ENCODE data around the gene ZFP92.
A peak's percentile ranks its signal among the peaks of the same experiment; 100 is the strongest.

ZFP92 gene

GRCh38 chrX:153456704-153457103 lies 45.4 kb downstream of the ZFP92 start:
- FAIRE-seq, result no peak
- no peak for TF ChIP-seq SPI1 (IDR thresholded peaks at IDR 0.05; ENCODE audit: low read depth, low read length)
- TF ChIP-seq PAX5 (IDR thresholded peaks at IDR 0.05; ENCODE audit: insufficient read depth, low read length, severe bottlenecking), result no peak
- TF ChIP-seq POU2F2 (IDR thresholded peaks at IDR 0.05; ENCODE audit: low read depth, low read length), result no peak
- TF ChIP-seq POLR2A (IDR thresholded peaks at IDR 0.05; ENCODE audit: low read depth, low read length), result no peak
- no peak for TF ChIP-seq POLR2AphosphoS5 (IDR thresholded peaks at IDR 0.05; ENCODE audit: low read depth, low read length)
- no peak for TF ChIP-seq TAF1 (IDR thresholded peaks at IDR 0.05; ENCODE audit: low read depth, low read length)
- DNase-seq (ENCODE audit: insufficient read length, low spot score), result no peak

GRCh38 chrX:153457136-153457825 lies 46.0 kb downstream of the ZFP92 start:
- no peak for DNase-seq (ENCODE audit: insufficient read length, low spot score)
- TF ChIP-seq POLR2A (IDR thresholded peaks at IDR 0.05; ENCODE audit: low read depth, low read length), result no peak
- no peak for TF ChIP-seq SPI1 (IDR thresholded peaks at IDR 0.05; ENCODE audit: low read depth, low read length)
- no peak for TF ChIP-seq POU2F2 (IDR thresholded peaks at IDR 0.05; ENCODE audit: low read depth, low read length)
- no peak for TF ChIP-seq TAF1 (IDR thresholded peaks at IDR 0.05; ENCODE audit: low read depth, low read length)
- no peak for TF ChIP-seq POLR2AphosphoS5 (IDR thresholded peaks at IDR 0.05; ENCODE audit: low read depth, low read length)
- no peak for TF ChIP-seq PAX5 (IDR thresholded peaks at IDR 0.05; ENCODE audit: insufficient read depth, low read length, severe bottlenecking)
- no peak for FAIRE-seq

- TF ChIP-seq POU2F2 (IDR thresholded peaks at IDR 0.05; ENCODE audit: low read depth, low read length) (no peak), PAX5 (IDR thresholded peaks at IDR 0.05; ENCODE audit: insufficient read depth, low read length, severe bottlenecking) (no peak), POLR2A (IDR thresholded peaks at IDR 0.05; ENCODE audit: low read depth, low read length) (no peak), POLR2AphosphoS5 (IDR thresholded peaks at IDR 0.05; ENCODE audit: low read depth, low read length) (no peak), TAF1 (IDR thresholded peaks at IDR 0.05; ENCODE audit: low read depth, low read length) (no peak), SPI1 (IDR thresholded peaks at IDR 0.05; ENCODE audit: low read depth, low read length) (no peak)
- DNase-seq (ENCODE audit: insufficient read length, low spot score) (no peak), FAIRE-seq (no peak)
Measured at GRCh38 chrX:153457827-153458466, 46.7 kb downstream of the ZFP92 start.

DNA sequence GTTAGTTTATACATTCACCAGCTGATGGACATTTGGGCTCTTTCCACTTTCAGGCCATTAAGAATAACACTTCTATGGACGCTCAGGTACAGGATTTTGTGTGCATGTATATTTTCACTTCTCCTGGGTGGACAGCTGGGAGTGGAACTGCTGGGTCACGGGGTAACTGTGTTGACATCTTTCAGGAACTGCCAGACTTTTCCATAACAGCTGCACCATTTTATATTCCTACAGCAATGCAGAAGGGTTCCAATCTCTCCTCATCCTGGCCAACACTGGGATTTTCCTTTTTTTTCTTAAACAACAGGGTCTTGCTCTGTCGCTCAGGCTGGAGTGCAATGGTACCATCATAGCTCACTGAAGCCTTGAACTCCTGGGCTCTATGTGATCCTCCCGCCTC lies 47.2 kb downstream of the ZFP92 start:
- no peak for DNase-seq (ENCODE audit: insufficient read length, low spot score)
- TF ChIP-seq POLR2A (IDR thresholded peaks at IDR 0.05; ENCODE audit: low read depth, low read length), result no peak
- TF ChIP-seq POLR2AphosphoS5 (IDR thresholded peaks at IDR 0.05; ENCODE audit: low read depth, low read length), result no peak
- no peak for TF ChIP-seq POU2F2 (IDR thresholded peaks at IDR 0.05; ENCODE audit: low read depth, low read length)
- TF ChIP-seq TAF1 (IDR thresholded peaks at IDR 0.05; ENCODE audit: low read depth, low read length), result no peak
- no peak for TF ChIP-seq SPI1 (IDR thresholded peaks at IDR 0.05; ENCODE audit: low read depth, low read length)
- TF ChIP-seq PAX5 (IDR thresholded peaks at IDR 0.05; ENCODE audit: insufficient read depth, low read length, severe bottlenecking), result no peak
- no peak for FAIRE-seq

DNA sequence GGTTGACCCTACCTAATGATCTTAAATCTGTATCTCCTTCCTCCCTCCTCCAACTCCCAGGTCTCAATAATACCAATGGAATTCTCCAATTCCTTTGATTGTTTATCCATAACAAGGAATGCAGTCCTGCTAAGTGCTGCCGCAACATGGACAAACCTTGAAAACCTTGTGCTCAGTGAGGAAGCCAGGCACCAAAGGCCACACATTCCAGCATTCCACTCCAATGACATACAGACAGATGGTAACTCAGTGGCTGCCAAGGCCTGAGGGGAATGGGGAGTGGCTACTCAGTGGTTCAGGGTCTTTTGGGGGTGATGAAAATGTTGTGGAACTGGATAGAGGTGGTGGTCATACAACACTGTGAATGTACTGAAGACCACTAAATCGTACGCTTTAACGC lies 48.7 kb downstream of the ZFP92 start:
- FAIRE-seq (no peak), DNase-seq (ENCODE audit: insufficient read length, low spot score) (no peak)
- no peak for TF ChIP-seq SPI1 (IDR thresholded peaks at IDR 0.05; ENCODE audit: low read depth, low read length)

GRCh38 chrX:153460826-153461225 lies 49.6 kb downstream of the ZFP92 start:
- TF ChIP-seq POLR2AphosphoS5 (IDR thresholded peaks at IDR 0.05; ENCODE audit: low read depth, low read length), result no peak
- no peak for TF ChIP-seq POLR2A (IDR thresholded peaks at IDR 0.05; ENCODE audit: low read depth, low read length)
- no peak for TF ChIP-seq TAF1 (IDR thresholded peaks at IDR 0.05; ENCODE audit: low read depth, low read length)
- no peak for TF ChIP-seq POU2F2 (IDR thresholded peaks at IDR 0.05; ENCODE audit: low read depth, low read length)
- no peak for TF ChIP-seq PAX5 (IDR thresholded peaks at IDR 0.05; ENCODE audit: insufficient read depth, low read length, severe bottlenecking)
- no peak for TF ChIP-seq SPI1 (IDR thresholded peaks at IDR 0.05; ENCODE audit: low read depth, low read length)
- DNase-seq (ENCODE audit: insufficient read length, low spot score) (peak; percentile 55), FAIRE-seq (peak; percentile 77)
